Activated CD8-positive, alpha-beta memory T cell treated with anti-CD3 and anti-CD28 coated beads, Interleukin-2, amount 10 ng/mL, durations not matched to agents 7 days and 5 days (primary cell): ENCODE data around the gene SUSD1. TPM values are rescaled to one million over a fixed set of nuclear protein-coding genes. Genes with fewer than 3 reads are reported as not detected.

Experiments used
- ATAC-seq: fragments of 150-1000 bp; cut with Tn5 transposase; one replicate; pipeline ENCODE4 v1.10.0; 2021; ENCODE audit warnings: moderate library complexity
- CTCF ChIA-PET: fragments of 350-600 bp; sonication (Branson Sonifier 250); formaldehyde crosslinking; loops from one replicate; lab custom pipeline; 2021; ENCODE audit warnings: antibody characterized with exemption; lab: Charles Lee
- DNase-seq: peaks from one replicate; pipeline ENCODE4 v3.0.0-alpha.2; 2020
- H3K27ac Mint-ChIP-seq: one replicate; pipeline ENCODE4 v1.8.0; 2021; ENCODE audit warnings: mild to moderate bottlenecking, mixed read lengths
- H3K27me3 Mint-ChIP-seq: one replicate; pipeline ENCODE4 v1.8.0; 2021; ENCODE audit warnings: mixed read lengths
- H3K36me3 Mint-ChIP-seq: one replicate; pipeline ENCODE4 v1.8.0; 2021; ENCODE audit warnings: mild to moderate bottlenecking, mixed read lengths
- H3K4me1 Mint-ChIP-seq: one replicate; pipeline ENCODE4 v1.8.0; 2021; ENCODE audit warnings: mixed read lengths
- H3K4me3 Mint-ChIP-seq: one replicate; pipeline ENCODE4 v1.8.0; 2021; ENCODE audit warnings: mild to moderate bottlenecking, moderate library complexity, mixed read lengths
- H3K9me3 Mint-ChIP-seq: one replicate; pipeline ENCODE4 v1.8.0; 2022; ENCODE audit warnings: low read depth, mixed read lengths
- total RNA-seq, 2 experiments: library from RNA; stranded (reverse); gene quantifications; one replicate each; pipeline ENCODE4 v1.2.3, GENCODE V29; 2021

Gene SUSD1
- total RNA-seq, 2 experiments from 2014 or later, result 18.5 to 21.2 TPM

GRCh38 chr9:111997831-111998230, 177.3 kb downstream of the SUSD1 start:
- ATAC-seq (no peak), DNase-seq (no peak)
- Mint-ChIP-seq H3K9me3 (no peaks in the 10 kb centered on the region), H3K36me3 (no peaks in the 10 kb centered on the region), H3K4me1 (peaks cover 13% of the 10 kb centered on the region), H3K4me3 (no peak overlapping the region), H3K27me3 (peaks cover 37% of the 10 kb centered on the region), H3K27ac (no peak overlapping the region)
- CTCF ChIA-PET, result no interaction called here

- ATAC-seq, result peak; percentile 20
- H3K4me3 Mint-ChIP-seq, result no peak overlapping the region
- H3K9me3 Mint-ChIP-seq, result peaks cover 4% of the 10 kb centered on the region
Measured at GRCh38 chr9:111994831-111995458, 180.2 kb downstream of the SUSD1 start.

GRCh38 chr9:111993319-111993718, 181.8 kb downstream of the SUSD1 start:
- Mint-ChIP-seq H3K27ac (no peak overlapping the region), H3K9me3 (peaks cover 4% of the 10 kb centered on the region), H3K36me3 (no peaks in the 10 kb centered on the region), H3K4me1 (peaks cover 14% of the 10 kb centered on the region), H3K27me3 (peaks cover 40% of the 10 kb centered on the region), H3K4me3 (no peak overlapping the region)
- ATAC-seq (no peak), DNase-seq (no peak)
- CTCF ChIA-PET, result interaction anchor here (1.4 kb wide), 2 partner anchors 39 to 81 kb away, joined by 3 to 4 read pairs; no protein-coding TSS in a partner anchor

More at GRCh38 chr9:111994831-111995458, 180.2 kb downstream of the SUSD1 start:
- H3K27ac Mint-ChIP-seq, result no peak overlapping the region
- H3K4me1 Mint-ChIP-seq, result peaks cover 14% of the 10 kb centered on the region
- CTCF ChIA-PET, result interaction anchor here (0.6 to 1.4 kb wide), 4 partner anchors 9 to 41 kb away, joined by 3 to 6 read pairs (median 3); no protein-coding TSS in a partner anchor
- H3K36me3 Mint-ChIP-seq, result no peaks in the 10 kb centered on the region
- H3K27me3 Mint-ChIP-seq, result peaks cover 44% of the 10 kb centered on the region
- no peak for DNase-seq

GRCh38 chr9:111992523-111992922, 182.6 kb downstream of the SUSD1 start:
- ATAC-seq, result peak; percentile 83
- H3K36me3 Mint-ChIP-seq, result no peaks in the 10 kb centered on the region
- H3K4me3 Mint-ChIP-seq, result no peak overlapping the region
- H3K27ac Mint-ChIP-seq, result no peak overlapping the region
- DNase-seq, result peak; percentile 50
- peaks cover 4% of the 10 kb centered on the region for H3K9me3 Mint-ChIP-seq
- H3K27me3 Mint-ChIP-seq, result peaks cover 32% of the 10 kb centered on the region
- CTCF ChIA-PET, result interaction anchor here (1.4 kb wide), 2 partner anchors 38 to 82 kb away, joined by 3 to 4 read pairs; no protein-coding TSS in a partner anchor
- peaks cover 14% of the 10 kb centered on the region for H3K4me1 Mint-ChIP-seq

- H3K4me1 Mint-ChIP-seq, result peaks cover 25% of the 10 kb centered on the region
- CTCF ChIA-PET, result no interaction called here
- ATAC-seq, result no peak
Measured at GRCh38 chr9:111991179-111991578, 183.9 kb downstream of the SUSD1 start.

More at GRCh38 chr9:111991179-111991578, 183.9 kb downstream of the SUSD1 start:
- Mint-ChIP-seq H3K27ac (no peak overlapping the region), H3K4me3 (no peak overlapping the region), H3K36me3 (no peaks in the 10 kb centered on the region), H3K9me3 (peaks cover 4% of the 10 kb centered on the region), H3K27me3 (peaks cover 26% of the 10 kb centered on the region)
- no peak for DNase-seq

Other genes with a start within 250 kb of the SUSD1 start
- gene PTBP3, start 158.3 kb upstream of the SUSD1 start, total RNA-seq, result 100 to 1,000 TPM; 152 to 186 TPM
- gene HSDL2, start 204.8 kb upstream of the SUSD1 start, total RNA-seq, result 10 to 100 TPM; 18.2 to 19.3 TPM